ENCODE results near the gene SREBF2.

SREBF2 gene

GRCh38 chr22:41798736-41799135, 34.2 kb upstream of the SREBF2 start:
- Histone ChIP-seq H3K36me3 (ENCODE audit: insufficient read depth, low read length) (no peaks in the 10 kb centered on the region; the same call in 1 of the 2 replicates), H3K27me3 (ENCODE audit: insufficient read depth, low read length) (no peaks in the 10 kb centered on the region), H3K9ac (ENCODE audit: low read length) (no peak overlapping the region), H3K27ac (ENCODE audit: low read depth, low read length, poor library complexity, severe bottlenecking) (no peak overlapping the region), H3K9me2 (ENCODE audit: low read depth, low read length) (no peaks in the 10 kb centered on the region), H3K4me2 (ENCODE audit: low read length) (no peak overlapping the region), H3K4me1 (ENCODE audit: insufficient read depth, low read length, severe bottlenecking) (peaks cover 26% of the 10 kb centered on the region), H3K9me3 (ENCODE audit: low read length) (no peaks in the 10 kb centered on the region), H2AFZ (ENCODE audit: low read length) (no peak overlapping the region), H3K79me2 (ENCODE audit: insufficient read depth, low read length) (peaks cover 15% of the 10 kb centered on the region), H3F3A (ENCODE audit: insufficient read depth, low read length) (no peaks in the 10 kb centered on the region), H4K20me1 (ENCODE audit: insufficient read depth, low read length) (no peaks in the 10 kb centered on the region), H3K4me3 (ENCODE audit: low read depth, low read length, poor library complexity, severe bottlenecking) (no peak overlapping the region)
- no peak for TF ChIP-seq EZH2 (IDR thresholded peaks at IDR 0.05; ENCODE audit: borderline replicate concordance, low read length)
- TF ChIP-seq, protein P1, sequence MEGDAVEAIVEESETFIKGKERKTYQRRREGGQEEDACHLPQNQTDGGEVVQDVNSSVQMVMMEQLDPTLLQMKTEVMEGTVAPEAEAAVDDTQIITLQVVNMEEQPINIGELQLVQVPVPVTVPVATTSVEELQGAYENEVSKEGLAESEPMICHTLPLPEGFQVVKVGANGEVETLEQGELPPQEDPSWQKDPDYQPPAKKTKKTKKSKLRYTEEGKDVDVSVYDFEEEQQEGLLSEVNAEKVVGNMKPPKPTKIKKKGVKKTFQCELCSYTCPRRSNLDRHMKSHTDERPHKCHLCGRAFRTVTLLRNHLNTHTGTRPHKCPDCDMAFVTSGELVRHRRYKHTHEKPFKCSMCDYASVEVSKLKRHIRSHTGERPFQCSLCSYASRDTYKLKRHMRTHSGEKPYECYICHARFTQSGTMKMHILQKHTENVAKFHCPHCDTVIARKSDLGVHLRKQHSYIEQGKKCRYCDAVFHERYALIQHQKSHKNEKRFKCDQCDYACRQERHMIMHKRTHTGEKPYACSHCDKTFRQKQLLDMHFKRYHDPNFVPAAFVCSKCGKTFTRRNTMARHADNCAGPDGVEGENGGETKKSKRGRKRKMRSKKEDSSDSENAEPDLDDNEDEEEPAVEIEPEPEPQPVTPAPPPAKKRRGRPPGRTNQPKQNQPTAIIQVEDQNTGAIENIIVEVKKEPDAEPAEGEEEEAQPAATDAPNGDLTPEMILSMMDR (IDR thresholded peaks at IDR 0.05; ENCODE audit: low read length), result no peak

DNA sequence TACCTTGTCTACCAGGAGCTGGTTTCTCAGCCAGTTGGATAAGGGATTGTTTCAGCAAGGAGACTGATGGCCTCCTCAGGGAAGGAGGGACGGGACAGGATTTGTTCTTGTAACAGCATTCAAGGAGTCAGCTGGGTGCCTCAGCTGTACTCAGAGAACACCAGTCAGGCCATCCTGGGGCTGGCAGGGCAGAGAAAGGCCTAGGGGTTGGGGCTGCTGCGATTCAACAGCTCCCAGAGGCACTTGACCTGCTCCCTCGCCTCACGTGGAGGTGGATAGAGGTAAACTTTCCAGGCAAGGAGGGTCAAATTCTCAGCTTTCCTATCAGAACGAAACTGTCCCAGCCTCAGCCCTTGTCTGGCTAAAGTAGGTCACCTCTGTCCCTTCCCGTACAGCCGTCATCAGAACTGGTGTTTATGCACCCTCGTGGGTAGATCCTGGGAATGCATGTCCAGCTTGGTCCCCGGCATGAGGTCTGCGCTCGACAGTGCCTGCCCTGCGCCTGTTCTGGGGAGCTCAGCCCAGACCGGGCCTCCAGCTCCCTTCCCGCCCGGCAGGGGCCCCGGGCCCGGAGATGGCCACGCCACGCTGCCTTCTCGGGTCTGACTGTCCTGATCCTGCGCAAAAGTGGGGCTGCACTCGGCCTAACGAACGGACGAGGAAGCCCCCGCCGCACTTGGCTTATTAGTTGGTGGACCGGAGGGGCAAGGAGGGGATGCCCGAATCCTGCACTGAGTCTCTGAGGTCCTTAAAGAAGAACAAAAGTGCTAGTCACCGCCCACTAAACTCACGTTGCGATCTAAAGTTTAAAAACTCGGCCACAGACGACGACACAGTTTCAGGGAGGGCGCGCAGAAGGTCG, 33.2 kb upstream of the SREBF2 start:
- Histone ChIP-seq H3K27me3 (ENCODE audit: insufficient read depth, low read length) (no peaks in the 10 kb centered on the region), H3K9me3 (ENCODE audit: low read length) (no peaks in the 10 kb centered on the region), H2AFZ (ENCODE audit: low read length) (no peak overlapping the region), H3K36me3 (ENCODE audit: insufficient read depth, low read length) (no peaks in the 10 kb centered on the region), H4K20me1 (ENCODE audit: insufficient read depth, low read length) (no peaks in the 10 kb centered on the region), H3K4me2 (ENCODE audit: low read length) (peak overlapping the region; percentile 76), H3K79me2 (ENCODE audit: insufficient read depth, low read length) (peaks cover 15% of the 10 kb centered on the region), H3K4me1 (ENCODE audit: insufficient read depth, low read length, severe bottlenecking) (peaks cover 31% of the 10 kb centered on the region), H3K9me2 (ENCODE audit: low read depth, low read length) (no peaks in the 10 kb centered on the region), H3K27ac (ENCODE audit: low read depth, low read length, poor library complexity, severe bottlenecking) (peak overlapping the region; percentile 24), H3F3A (ENCODE audit: insufficient read depth, low read length) (no peaks in the 10 kb centered on the region), H3K9ac (ENCODE audit: low read length) (peak overlapping the region; percentile 91), H3K4me3 (ENCODE audit: low read depth, low read length, poor library complexity, severe bottlenecking) (peak overlapping the region; percentile 90)
- TF ChIP-seq EZH2 (IDR thresholded peaks at IDR 0.05; ENCODE audit: borderline replicate concordance, low read length), result no peak
- TF ChIP-seq, protein P1 (IDR thresholded peaks at IDR 0.05; ENCODE audit: low read length), result no peak

GRCh38 chr22:41800348-41801146, 32.4 kb upstream of the SREBF2 start, which contains the start of gene CCDC134:
Gene CCDC134, plus strand, starts transcription at chr22:41800679. Its CDS starts 8,212 bp downstream, at chr22:41808891.
- H2AFZ ChIP-seq (ENCODE audit: low read length), result peak within 1 kb of the TSS; percentile 19; the same call in 1 of the 2 replicates
- H3K4me2 ChIP-seq (ENCODE audit: low read length), result peak within 1 kb of the TSS; percentile 76
- peaks cover 15% of the 10 kb centered on the region for H3K79me2 ChIP-seq (ENCODE audit: insufficient read depth, low read length)
- no peaks in the 10 kb centered on the region for H4K20me1 ChIP-seq (ENCODE audit: insufficient read depth, low read length)
- peak within 1 kb of the TSS; percentile 90 for H3K4me3 ChIP-seq (ENCODE audit: low read depth, low read length, poor library complexity, severe bottlenecking)
- H3K27me3 ChIP-seq (ENCODE audit: insufficient read depth, low read length), result no peaks in the 10 kb centered on the region
- peak within 1 kb of the TSS; percentile 34 for H3K27ac ChIP-seq (ENCODE audit: low read depth, low read length, poor library complexity, severe bottlenecking)
- no peaks in the 10 kb centered on the region for H3K9me2 ChIP-seq (ENCODE audit: low read depth, low read length)
- H3F3A ChIP-seq (ENCODE audit: insufficient read depth, low read length), result no peaks in the 10 kb centered on the region
- no peaks in the 10 kb centered on the region for H3K36me3 ChIP-seq (ENCODE audit: insufficient read depth, low read length)
- no peaks in the 10 kb centered on the region for H3K9me3 ChIP-seq (ENCODE audit: low read length)
- TF ChIP-seq, protein P1 (IDR thresholded peaks at IDR 0.05; ENCODE audit: low read length), result no peak
- no peak for TF ChIP-seq EZH2 (IDR thresholded peaks at IDR 0.05; ENCODE audit: borderline replicate concordance, low read length)
- peaks cover 38% of the 10 kb centered on the region for H3K4me1 ChIP-seq (ENCODE audit: insufficient read depth, low read length, severe bottlenecking)
- peak within 1 kb of the TSS; percentile 91 for H3K9ac ChIP-seq (ENCODE audit: low read length)
